Peyer's patch (tissue), 4 donors: ENCODE data around the gene ANO10. TPM values are rescaled to one million over a fixed set of nuclear protein-coding genes. Genes with fewer than 3 reads are reported as not detected.

Source experiments
- DNase-seq, 3 donors: peaks; one replicate each; pipeline ENCODE4 v3.0.0-alpha.2; 2017 to 2019
- H3K27ac ChIP-seq, 4 donors: fragments of 200-600 bp; sonication (generic); one replicate each; pipeline ENCODE4 v1.5.1; 2016 to 2019
- H3K27me3 ChIP-seq, 2 donors: fragments of 200-600 bp; sonication (generic); one replicate each; pipeline ENCODE4 v1.5.1; 2019
- H3K36me3 ChIP-seq, 3 donors: fragments of 200-600 bp; sonication (generic); one replicate each; pipeline ENCODE4 v1.5.1; 2016 to 2019
- H3K4me1 ChIP-seq, 4 donors: fragments of 200-600 bp; sonication (generic); one replicate each; pipeline ENCODE4 v1.5.1; 2016 to 2019
- H3K4me3 ChIP-seq, 4 donors: fragments of 200-600 bp; sonication (generic); 1 replicate in 3 of 4; 2 replicates in 1 of 4; pipeline ENCODE4 v1.5.1; 2016 to 2019; ENCODE audit warnings: mild to moderate bottlenecking in 1 of 4
- H3K9me3 ChIP-seq, 4 donors: fragments of 200-600 bp; sonication (generic); one replicate each; pipeline ENCODE4 v1.5.1; 2016 to 2019; ENCODE audit warnings: mild to moderate bottlenecking in 1 of 4
- POLR2A ChIP-seq, 2 donors: fragments of 450-650 bp; IDR thresholded peaks; one replicate each; pipeline ENCODE4 v1.5.1; 2017; ENCODE audit warnings: antibody characterized with exemption in 2 of 2, mild to moderate bottlenecking in 2 of 2, moderate library complexity in 2 of 2
- total RNA-seq, 4 donors: library from RNA; depleted of rRNA; stranded (reverse); fragments of >200 nt; gene quantifications; one replicate each; pipeline ENCODE4 v1.1.0, GENCODE V29; 2016
- TF ChIP-seq, protein P1 (sequence below), 6 experiments: fragments of 450-650 bp in 4 of 6; fragments of 200-600 bp in 2 of 6; sonication (generic) in 1 of 6; IDR thresholded peaks; one replicate each; pipeline ENCODE4 v1.5.1; 2017 to 2019; ENCODE audit warnings: antibody characterized with exemption in 6 of 6, mild to moderate bottlenecking in 3 of 6, moderate library complexity in 1 of 6

Gene ANO10
- total RNA-seq, 4 donors from 2014 or later: 33.8 to 110 (median 70.0) TPM

DNA sequence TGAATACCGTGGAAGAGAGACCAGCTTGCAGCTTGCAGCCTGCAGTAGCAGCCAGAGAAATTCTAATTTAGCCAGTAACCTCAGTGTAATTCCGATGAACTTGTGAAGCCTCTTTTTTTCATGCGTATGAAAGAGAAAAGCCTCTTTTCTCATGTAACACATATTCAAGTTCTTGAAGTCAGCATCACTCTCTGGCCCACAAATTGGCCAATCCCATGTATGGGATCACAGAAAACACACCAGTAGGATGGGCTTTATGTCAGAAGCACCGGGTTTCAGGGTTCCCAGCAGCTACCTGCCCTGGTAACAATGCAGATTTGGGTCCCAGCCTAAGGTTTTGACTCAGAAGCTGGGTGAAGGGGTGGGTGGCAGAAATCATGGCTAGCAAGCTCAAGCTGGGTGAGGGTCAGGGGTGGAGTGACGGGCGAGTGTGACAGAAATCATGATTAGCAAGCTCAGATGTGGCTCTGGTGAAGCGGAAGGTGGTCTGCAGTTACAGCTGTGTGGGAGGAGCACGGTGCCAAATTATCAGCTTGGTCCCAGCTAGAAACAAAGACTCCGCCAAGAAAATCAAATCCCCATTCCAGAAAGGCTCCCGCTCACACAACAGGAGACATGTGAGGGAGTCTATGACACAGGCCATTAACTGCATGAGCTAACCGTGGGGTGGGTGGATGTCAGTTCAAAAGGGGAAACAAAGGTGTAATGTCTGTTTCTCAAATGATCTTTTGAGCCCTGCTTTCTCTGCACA, 248.8 kb downstream of the ANO10 start:
- H3K4me1 ChIP-seq: no peaks in the 10 kb centered on the region
- no peak for TF ChIP-seq POLR2A (IDR thresholded peaks at IDR 0.05)
- TF ChIP-seq, protein P1, sequence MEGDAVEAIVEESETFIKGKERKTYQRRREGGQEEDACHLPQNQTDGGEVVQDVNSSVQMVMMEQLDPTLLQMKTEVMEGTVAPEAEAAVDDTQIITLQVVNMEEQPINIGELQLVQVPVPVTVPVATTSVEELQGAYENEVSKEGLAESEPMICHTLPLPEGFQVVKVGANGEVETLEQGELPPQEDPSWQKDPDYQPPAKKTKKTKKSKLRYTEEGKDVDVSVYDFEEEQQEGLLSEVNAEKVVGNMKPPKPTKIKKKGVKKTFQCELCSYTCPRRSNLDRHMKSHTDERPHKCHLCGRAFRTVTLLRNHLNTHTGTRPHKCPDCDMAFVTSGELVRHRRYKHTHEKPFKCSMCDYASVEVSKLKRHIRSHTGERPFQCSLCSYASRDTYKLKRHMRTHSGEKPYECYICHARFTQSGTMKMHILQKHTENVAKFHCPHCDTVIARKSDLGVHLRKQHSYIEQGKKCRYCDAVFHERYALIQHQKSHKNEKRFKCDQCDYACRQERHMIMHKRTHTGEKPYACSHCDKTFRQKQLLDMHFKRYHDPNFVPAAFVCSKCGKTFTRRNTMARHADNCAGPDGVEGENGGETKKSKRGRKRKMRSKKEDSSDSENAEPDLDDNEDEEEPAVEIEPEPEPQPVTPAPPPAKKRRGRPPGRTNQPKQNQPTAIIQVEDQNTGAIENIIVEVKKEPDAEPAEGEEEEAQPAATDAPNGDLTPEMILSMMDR (IDR thresholded peaks at IDR 0.05): no peak

DNA sequence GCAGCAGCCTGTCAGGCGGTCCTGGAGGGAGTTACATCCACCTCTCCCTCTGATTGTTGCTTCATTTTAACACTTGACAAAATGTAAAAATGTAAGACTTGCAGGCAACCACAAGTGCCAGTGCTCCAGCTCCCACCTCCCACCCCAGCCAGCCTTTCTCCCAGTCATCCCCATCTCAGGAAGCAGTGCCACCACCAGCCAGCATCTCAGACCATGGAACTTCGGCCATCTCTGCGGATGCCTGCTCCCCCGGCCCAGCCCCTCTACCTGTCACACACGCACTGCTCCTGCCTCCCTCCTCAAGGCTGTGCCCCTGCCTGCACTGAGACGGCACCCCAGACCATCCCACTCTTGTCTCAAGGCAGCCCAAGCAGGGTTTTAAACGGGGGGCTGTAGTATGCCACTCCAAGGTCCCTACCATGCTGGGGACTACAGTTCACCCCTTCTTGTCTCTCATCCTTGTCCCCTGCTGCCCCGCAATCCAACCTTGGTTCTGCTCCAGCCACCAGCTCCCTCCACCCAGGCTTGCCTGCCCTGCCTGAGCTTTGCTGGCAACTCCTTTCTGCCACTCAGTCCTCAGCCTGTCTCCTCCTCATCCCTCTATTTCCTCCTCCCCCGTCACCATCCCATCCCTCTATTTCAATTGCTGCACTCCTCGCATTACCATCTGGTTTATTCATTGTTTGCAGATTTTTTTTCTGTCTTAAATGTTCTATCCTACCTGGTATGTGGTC, 249.6 kb downstream of the ANO10 start:
- TF ChIP-seq POLR2A (IDR thresholded peaks at IDR 0.05): no peak
- TF ChIP-seq, protein P1 (IDR thresholded peaks at IDR 0.05): no peak
- no peak for DNase-seq
- Histone ChIP-seq H3K4me3 (no peak overlapping the region), H3K9me3 (no peaks in the 10 kb centered on the region), H3K27ac (no peak overlapping the region), H3K36me3 (no peaks in the 10 kb centered on the region), H3K4me1 (no peaks in the 10 kb centered on the region), H3K27me3 (no peaks in the 10 kb centered on the region)

More for the DNA sequence above, 248.8 kb downstream of the ANO10 start:
- H3K27ac ChIP-seq: no peak overlapping the region
- no peaks in the 10 kb centered on the region for H3K9me3 ChIP-seq
- H3K4me3 ChIP-seq: no peak overlapping the region
- no peaks in the 10 kb centered on the region for H3K27me3 ChIP-seq
- DNase-seq: no peak
- H3K36me3 ChIP-seq: no peaks in the 10 kb centered on the region

DNA sequence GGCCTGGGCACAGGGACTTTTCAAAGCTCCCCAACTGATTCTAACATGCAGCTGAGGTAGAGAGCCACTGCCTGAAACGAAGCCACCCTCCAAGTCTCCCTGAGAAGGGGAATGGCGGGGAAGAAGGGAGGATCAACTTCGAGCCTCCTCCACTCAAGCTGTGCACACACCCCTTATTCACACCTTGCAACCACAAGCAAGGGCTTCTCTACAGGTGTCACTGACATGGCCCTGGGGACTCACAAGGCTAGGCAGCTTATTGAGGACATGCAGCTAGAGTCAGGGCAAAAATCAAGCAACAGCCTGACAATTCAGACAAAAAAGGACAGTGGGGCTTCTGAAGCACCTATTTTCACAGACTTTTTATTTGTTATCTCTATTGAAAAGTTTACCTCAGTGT, 250.3 kb downstream of the ANO10 start:
- no peak for TF ChIP-seq POLR2A (IDR thresholded peaks at IDR 0.05)
- TF ChIP-seq, protein P1 (IDR thresholded peaks at IDR 0.05): no peak
- no peak for DNase-seq
- peaks cover 0 to 2% (median 0%) of the 10 kb centered on the region in 4 donors for H3K4me1 ChIP-seq
- H3K4me3 ChIP-seq: no peak overlapping the region
- no peak overlapping the region for H3K27ac ChIP-seq
- no peaks in the 10 kb centered on the region for H3K27me3 ChIP-seq
- peaks cover 0 to 2% (median 0%) of the 10 kb centered on the region in 3 donors for H3K36me3 ChIP-seq
- H3K9me3 ChIP-seq: no peaks in the 10 kb centered on the region

DNA sequence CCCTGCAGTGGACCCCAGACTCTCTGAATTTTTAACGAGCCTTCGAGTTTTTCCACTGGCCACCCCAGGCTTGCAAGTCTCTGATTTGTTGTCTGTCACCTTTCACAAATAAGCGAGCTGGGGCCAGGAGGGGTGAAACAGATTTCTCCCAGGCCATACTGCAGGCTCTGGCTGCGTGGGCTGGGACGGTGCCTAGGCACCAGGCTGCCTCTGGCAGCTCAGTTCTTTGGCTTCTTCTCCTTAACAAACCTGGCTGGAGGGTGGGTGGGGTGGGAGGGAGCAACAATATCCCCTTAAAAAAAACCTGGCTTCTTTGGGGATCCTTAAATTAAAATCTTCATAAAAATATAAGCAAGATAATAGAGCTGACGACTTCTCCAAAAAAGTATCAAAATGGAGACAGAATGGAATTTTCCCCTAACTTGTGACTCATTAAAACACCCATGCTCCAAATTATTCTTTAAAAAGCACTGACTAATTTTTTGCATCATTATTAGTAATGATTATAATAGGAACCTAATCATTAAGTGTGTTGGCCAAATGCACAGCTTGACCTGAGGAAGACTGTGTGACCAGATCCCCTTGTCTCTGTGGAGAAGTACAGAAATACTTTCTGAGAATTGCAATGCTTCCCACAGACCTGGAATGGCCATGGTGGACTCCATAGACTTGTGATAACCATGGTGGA, 251.4 kb downstream of the ANO10 start:
- Histone ChIP-seq H3K4me1 (peaks cover 0 to 10% (median 0%) of the 10 kb centered on the region in 4 donors), H3K9me3 (no peaks in the 10 kb centered on the region), H3K36me3 (peaks cover 0 to 10% (median 0%) of the 10 kb centered on the region in 3 donors), H3K4me3 (no peak overlapping the region), H3K27ac (no peak overlapping the region), H3K27me3 (no peaks in the 10 kb centered on the region)
- DNase-seq: no peak
- TF ChIP-seq POLR2A (IDR thresholded peaks at IDR 0.05): no peak
- TF ChIP-seq, protein P1 (IDR thresholded peaks at IDR 0.05): no peak

DNA sequence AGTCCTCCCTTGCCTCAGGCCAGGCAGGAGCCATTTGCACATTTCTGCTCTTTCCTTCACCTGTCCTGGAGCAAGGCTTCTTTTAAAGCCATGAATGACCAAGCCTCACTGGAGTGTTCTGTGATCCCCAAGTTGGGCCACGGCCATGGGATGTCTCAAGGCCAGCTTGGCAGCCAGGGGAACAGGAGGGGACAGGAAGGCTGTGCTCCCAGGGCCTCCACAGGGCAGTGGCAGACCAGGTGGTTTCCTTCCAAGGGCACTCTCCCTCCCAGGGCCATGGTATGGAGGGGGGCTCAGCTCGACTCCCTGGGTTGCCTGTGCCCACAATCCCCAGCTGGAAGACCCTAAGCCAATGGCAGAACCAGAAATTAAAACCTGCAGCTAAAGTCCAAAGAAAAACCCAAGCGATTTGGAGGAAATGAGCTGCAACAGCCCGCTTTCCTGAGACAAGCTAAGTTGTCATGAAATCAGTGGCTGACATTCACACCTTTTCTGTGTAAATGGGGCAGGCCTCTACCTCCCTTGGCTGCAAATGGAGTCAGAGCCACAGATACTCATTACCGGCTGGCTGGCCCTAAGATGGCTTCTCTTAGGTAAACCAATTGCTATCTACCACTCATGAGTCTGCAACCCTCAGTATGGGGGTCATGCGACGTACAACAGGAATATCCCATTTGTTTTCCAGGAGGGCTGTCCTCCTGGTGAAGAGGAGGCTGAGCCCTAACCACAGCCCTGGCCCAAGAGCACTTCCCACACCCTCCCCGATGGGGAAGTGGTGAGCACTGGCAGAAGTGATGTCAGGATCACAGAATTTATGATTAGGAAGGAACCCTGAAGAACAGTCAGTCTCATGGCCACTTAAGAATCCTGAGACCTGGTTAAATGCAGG, 252.2 kb downstream of the ANO10 start:
- Histone ChIP-seq H3K9me3 (no peaks in the 10 kb centered on the region), H3K4me3 (no peak overlapping the region)
- DNase-seq: no peak

More for the DNA sequence above, 252.2 kb downstream of the ANO10 start:
- H3K27ac ChIP-seq: no peak overlapping the region
- TF ChIP-seq, protein P1 (IDR thresholded peaks at IDR 0.05): no peak
- no peaks in the 10 kb centered on the region for H3K27me3 ChIP-seq
- H3K4me1 ChIP-seq: peaks cover 0 to 10% (median 0%) of the 10 kb centered on the region in 4 donors
- peaks cover 0 to 10% (median 0%) of the 10 kb centered on the region in 3 donors for H3K36me3 ChIP-seq
